Testis (tissue), 3 donors: ENCODE measurements around the gene KRT35. TPM values are rescaled to one million over a fixed set of nuclear protein-coding genes. Genes with fewer than 3 reads are reported as not detected.

Experiments
- DNase-seq: peaks from one replicate; pipeline ENCODE4 v3.0.0-alpha.2; 2019
- H3K27ac ChIP-seq, 2 donors: fragments of 200-600 bp; sonication (generic); one replicate each; pipeline ENCODE4 v1.5.1; 2019
- H3K27me3 ChIP-seq: fragments of 200-600 bp; sonication (generic); one replicate; pipeline ENCODE4 v1.5.1; 2019
- H3K36me3 ChIP-seq: fragments of 200-600 bp; sonication (generic); one replicate; pipeline ENCODE4 v1.5.1; 2017; ENCODE audit warnings: low read depth; ENCODE audit errors: missing control alignments
- H3K4me1 ChIP-seq: fragments of 200-600 bp; sonication (generic); one replicate; pipeline ENCODE4 v1.5.1; 2019
- H3K4me3 ChIP-seq, 2 donors: fragments of 200-600 bp; sonication (generic); one replicate each; pipeline ENCODE4 v1.5.1; 2017 to 2019
- H3K9me3 ChIP-seq: fragments of 200-600 bp; sonication (generic); one replicate; pipeline ENCODE4 v1.5.1; 2017
- POLR2A ChIP-seq: fragments of 450-650 bp; IDR thresholded peaks from one replicate; pipeline ENCODE4 v1.6.1; 2017; ENCODE audit warnings: antibody characterized with exemption, mild to moderate bottlenecking, moderate library complexity
- WGBS, 2 donors: methylation state at CpG; one replicate each; pipeline ENCODE4 v1.1.5; 2018; 5-methylcytosine and 5-hydroxymethylcytosine counted together
- intact Hi-C: fragments of 100-400 bp; cut with DNase I; formaldehyde crosslinking; loops from one replicate; pipeline ENCODE4 v1.15.1; 2023; ENCODE audit warnings: low total_unique reads
- polyA plus RNA-seq: library from polyadenylated mRNA; stranded (reverse); fragments of 350-450 nt; fragmentation: Illumina TruSeq; extraction: RNeasy Lipid Tissue Mini Kit (QIAGEN cat#74804); gene quantifications from one replicate; pipeline ENCODE4 v1.2.3, GENCODE V29; 2014; ENCODE audit warnings: low read depth, low replicate concordance; ENCODE audit not compliant: insufficient read depth
- total RNA-seq, 2 donors: library from RNA; depleted of rRNA; stranded (reverse); fragments of >200 nt; gene quantifications; one replicate each; pipeline ENCODE4 v1.2.3, GENCODE V29; 2016
- TF ChIP-seq, protein P1 (sequence below), 3 experiments: fragments of 450-650 bp in 2 of 3; fragments of 200-600 bp in 1 of 3; sonication (generic) in 1 of 3; IDR thresholded peaks; one replicate each; pipeline ENCODE4 v1.5.1; 2016 to 2019; ENCODE audit warnings: antibody characterized with exemption in 3 of 3, mild to moderate bottlenecking in 2 of 3, moderate library complexity in 1 of 3

Gene KRT35
- total and polyA plus RNA-seq, 3 donors from 2014 or later = 0.18 TPM; not detected in 2

DNA sequence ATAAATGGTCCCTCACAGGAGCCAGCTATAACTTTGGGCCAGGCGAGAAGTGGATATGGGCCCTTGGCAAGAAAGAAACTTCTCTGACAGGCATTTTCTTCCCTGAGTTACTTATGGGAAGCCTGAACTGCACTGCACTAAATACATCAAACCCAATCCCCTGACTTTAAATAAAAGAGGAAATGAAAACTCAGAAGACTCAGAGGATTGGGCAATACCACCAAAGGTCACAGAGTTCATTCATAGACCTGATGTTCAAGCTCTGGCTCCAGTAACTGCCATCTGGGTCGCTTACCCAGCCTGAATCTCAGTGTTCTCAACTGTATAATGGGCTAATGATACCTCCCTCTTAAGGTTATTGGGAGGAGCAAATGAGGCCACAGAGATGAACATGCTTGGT, 815 bp downstream of the KRT35 start:
- WGBS, 2 donors = 65% methylated on average over 2 of the region's 2 CpGs
- no peaks in the 10 kb centered on the region for H3K27me3 ChIP-seq
- no peak for DNase-seq
- no peak overlapping the region for H3K4me3 ChIP-seq
- no peak for TF ChIP-seq POLR2A
- TF ChIP-seq, protein P1, sequence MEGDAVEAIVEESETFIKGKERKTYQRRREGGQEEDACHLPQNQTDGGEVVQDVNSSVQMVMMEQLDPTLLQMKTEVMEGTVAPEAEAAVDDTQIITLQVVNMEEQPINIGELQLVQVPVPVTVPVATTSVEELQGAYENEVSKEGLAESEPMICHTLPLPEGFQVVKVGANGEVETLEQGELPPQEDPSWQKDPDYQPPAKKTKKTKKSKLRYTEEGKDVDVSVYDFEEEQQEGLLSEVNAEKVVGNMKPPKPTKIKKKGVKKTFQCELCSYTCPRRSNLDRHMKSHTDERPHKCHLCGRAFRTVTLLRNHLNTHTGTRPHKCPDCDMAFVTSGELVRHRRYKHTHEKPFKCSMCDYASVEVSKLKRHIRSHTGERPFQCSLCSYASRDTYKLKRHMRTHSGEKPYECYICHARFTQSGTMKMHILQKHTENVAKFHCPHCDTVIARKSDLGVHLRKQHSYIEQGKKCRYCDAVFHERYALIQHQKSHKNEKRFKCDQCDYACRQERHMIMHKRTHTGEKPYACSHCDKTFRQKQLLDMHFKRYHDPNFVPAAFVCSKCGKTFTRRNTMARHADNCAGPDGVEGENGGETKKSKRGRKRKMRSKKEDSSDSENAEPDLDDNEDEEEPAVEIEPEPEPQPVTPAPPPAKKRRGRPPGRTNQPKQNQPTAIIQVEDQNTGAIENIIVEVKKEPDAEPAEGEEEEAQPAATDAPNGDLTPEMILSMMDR (IDR thresholded peaks at IDR 0.05) = no peak
- H3K36me3 ChIP-seq = no peaks in the 10 kb centered on the region
- intact Hi-C loops = no loop called here
- no peaks in the 10 kb centered on the region for H3K9me3 ChIP-seq
- H3K27ac ChIP-seq = no peak overlapping the region
- no peaks in the 10 kb centered on the region for H3K4me1 ChIP-seq

GRCh38 chr17:41478237-41478636, 2.7 kb downstream of the KRT35 start:
- no peak overlapping the region for H3K4me3 ChIP-seq
- no peaks in the 10 kb centered on the region for H3K4me1 ChIP-seq
- H3K27ac ChIP-seq = no peak overlapping the region
- DNase-seq = no peak
- TF ChIP-seq, protein P1 (IDR thresholded peaks at IDR 0.05) = no peak
- TF ChIP-seq POLR2A = no peak
- intact Hi-C loops = no loop called here
- H3K36me3 ChIP-seq = no peaks in the 10 kb centered on the region
- WGBS, 2 donors = 73 to 93% methylated on average over 3 to 8 of the region's 8 CpGs
- no peaks in the 10 kb centered on the region for H3K9me3 ChIP-seq
- H3K27me3 ChIP-seq = no peaks in the 10 kb centered on the region

- Histone ChIP-seq H3K36me3 (no peaks in the 10 kb centered on the region), H3K9me3 (no peaks in the 10 kb centered on the region), H3K4me1 (no peaks in the 10 kb centered on the region), H3K4me3 (no peak overlapping the region), H3K27me3 (no peaks in the 10 kb centered on the region), H3K27ac (no peak overlapping the region)
- TF ChIP-seq POLR2A = no peak
- TF ChIP-seq, protein P1 (IDR thresholded peaks at IDR 0.05) = no peak
- intact Hi-C loops = no loop called here
- no peak for DNase-seq
- WGBS, 2 donors = 77 to 79% methylated on average over 19 to 22 of the region's 22 CpGs
Measured at GRCh38 chr17:41476866-41477815, 3.8 kb downstream of the KRT35 start.

DNA sequence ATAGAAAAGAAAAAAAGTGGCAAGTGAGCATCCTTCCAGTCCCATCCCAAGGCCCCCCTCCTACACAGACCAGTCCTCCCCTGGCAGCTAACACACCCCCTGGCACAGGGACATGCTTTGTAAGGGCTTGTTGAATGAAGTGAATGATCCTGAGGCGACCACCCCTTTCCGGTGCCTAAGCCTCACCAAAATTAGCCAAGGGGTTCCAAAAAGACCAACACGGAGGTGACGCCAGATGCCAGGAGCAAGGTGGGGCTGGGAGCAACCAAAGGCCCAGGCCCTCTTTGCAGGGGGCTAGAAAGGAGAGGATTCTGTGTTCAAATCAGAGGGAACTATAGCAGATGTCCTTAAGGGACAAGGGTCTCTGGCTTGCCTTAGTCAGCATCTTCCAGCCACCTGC, 5.5 kb downstream of the KRT35 start:
- H3K4me1 ChIP-seq = no peaks in the 10 kb centered on the region
- no peak overlapping the region for H3K27ac ChIP-seq
- no peaks in the 10 kb centered on the region for H3K9me3 ChIP-seq
- intact Hi-C loops = no loop called here
- DNase-seq = no peak
- H3K27me3 ChIP-seq = no peaks in the 10 kb centered on the region
- TF ChIP-seq POLR2A = no peak
- TF ChIP-seq, protein P1 (IDR thresholded peaks at IDR 0.05) = no peak
- 90 to 97% methylated on average over 4 of the region's 4 CpGs for WGBS, 2 donors
- no peaks in the 10 kb centered on the region for H3K36me3 ChIP-seq
- no peak overlapping the region for H3K4me3 ChIP-seq

- no peak for DNase-seq
- Histone ChIP-seq H3K36me3 (no peaks in the 10 kb centered on the region), H3K4me1 (no peaks in the 10 kb centered on the region), H3K27ac (no peak overlapping the region), H3K27me3 (no peaks in the 10 kb centered on the region), H3K4me3 (no peak overlapping the region), H3K9me3 (no peaks in the 10 kb centered on the region)
- intact Hi-C loops = no loop called here
- TF ChIP-seq POLR2A = no peak
- TF ChIP-seq, protein P1 (IDR thresholded peaks at IDR 0.05) = no peak
- 74 to 84% methylated on average over 8 of the region's 8 CpGs for WGBS, 2 donors
Measured at GRCh38 chr17:41474863-41475262, 6.1 kb downstream of the KRT35 start.
